LNCAP (cell line): Measurements from ENCODE around the gene SELENOK.
A peak's percentile ranks its signal among the peaks of the same experiment; 100 is the strongest.

Experiments used
- CTCF ChIP-seq: fragments of 450-650 bp; IDR thresholded peaks from 2 replicates; pipeline ENCODE4 v1.5.1; 2017; ENCODE audit warnings: mild to moderate bottlenecking

SELENOK gene

GRCh38 chr3:53891497-53892285 is at the start of gene SELENOK:
SELENOK (minus strand) TSS chr3:53891859.
- no peak for TF ChIP-seq CTCF

- TF ChIP-seq CTCF: no peak
These were observed 49.5 kb upstream of the SELENOK start for GRCh38 chr3:53941184-53941583.

- TF ChIP-seq CTCF: no peak
These were observed 49.0 kb upstream of the SELENOK start for GRCh38 chr3:53940623-53941022.

- peak; percentile 45; the same call in 1 of the 2 replicates for TF ChIP-seq CTCF
These were observed 48.2 kb upstream of the SELENOK start for GRCh38 chr3:53939813-53940212.

GRCh38 chr3:53939086-53939582 is 47.5 kb upstream of the SELENOK start:
- no peak for TF ChIP-seq CTCF

GRCh38 chr3:53938645-53939044 is 47.0 kb upstream of the SELENOK start:
- TF ChIP-seq CTCF: peak; percentile 91

- no peak for TF ChIP-seq CTCF
These were observed 44.7 kb upstream of the SELENOK start for GRCh38 chr3:53936347-53936746.
